Measurements from ENCODE around the gene SLC38A7.
A peak's percentile ranks its signal among the peaks of the same experiment; 100 is the strongest.
"Not testable (repeated sequence)": the region's sequence is repeated elsewhere in the genome, so short reads cannot be mapped to it uniquely, and the experiment has no call there.

SLC38A7 gene

GRCh38 chr16:58670946-58671583, 13.5 kb downstream of the SLC38A7 start:
- no peak for DNase-seq

GRCh38 chr16:58670177-58670576, 14.4 kb downstream of the SLC38A7 start:
- DNase-seq: no peak

GRCh38 chr16:58665200-58665599, 19.4 kb downstream of the SLC38A7 start:
- no peak for DNase-seq

GRCh38 chr16:58661199-58661830, 23.3 kb downstream of the SLC38A7 start:
- peak; percentile 32 to 34 for DNase-seq

GRCh38 chr16:58659911-58660310, 24.7 kb downstream of the SLC38A7 start:
- DNase-seq: not testable (repeated sequence)

GRCh38 chr16:58658796-58659211, 25.8 kb downstream of the SLC38A7 start:
- no peak for DNase-seq

- no peak for DNase-seq
Observed at GRCh38 chr16:58656899-58657298, 27.7 kb downstream of the SLC38A7 start.

GRCh38 chr16:58655215-58655596, 29.4 kb downstream of the SLC38A7 start:
- no peak for DNase-seq

GRCh38 chr16:58654560-58655214, 29.9 kb downstream of the SLC38A7 start:
- DNase-seq: no peak

GRCh38 chr16:58652741-58653140, 31.8 kb downstream of the SLC38A7 start:
- DNase-seq: no peak

- no peak for DNase-seq
Observed at GRCh38 chr16:58651965-58652348, 32.6 kb downstream of the SLC38A7 start.

GRCh38 chr16:58649707-58650106, 34.9 kb downstream of the SLC38A7 start:
- no peak for DNase-seq

- DNase-seq: no peak
Observed at GRCh38 chr16:58647107-58647506, 37.5 kb downstream of the SLC38A7 start.

- no peak for DNase-seq
Observed at GRCh38 chr16:58644765-58645487, 39.6 kb downstream of the SLC38A7 start.

- DNase-seq: no peak
Observed at GRCh38 chr16:58644108-58644507, 40.5 kb downstream of the SLC38A7 start.

GRCh38 chr16:58640949-58641348, 43.6 kb downstream of the SLC38A7 start:
- DNase-seq: no peak

GRCh38 chr16:58639836-58640235, 44.7 kb downstream of the SLC38A7 start:
- no peak for DNase-seq

- no peak for DNase-seq
Observed at GRCh38 chr16:58639230-58639629, 45.3 kb downstream of the SLC38A7 start.

GRCh38 chr16:58638148-58639036, 46.2 kb downstream of the SLC38A7 start:
- DNase-seq: no peak

GRCh38 chr16:58637021-58637420, 47.5 kb downstream of the SLC38A7 start:
- DNase-seq: not testable (repeated sequence)

- no peak for DNase-seq
Observed at GRCh38 chr16:58636466-58636865, 48.1 kb downstream of the SLC38A7 start.

- DNase-seq: no peak
Observed at GRCh38 chr16:58635502-58635901, 49.1 kb downstream of the SLC38A7 start.
